CD4-positive, alpha-beta T cell treated with Interleukin-6 for 4 hours (primary cell): ENCODE measurements around the gene KIF6.

Source experiments
- DNase-seq: peaks from one replicate; pipeline ENCODE4 v3.0.0-alpha.2; 2020; ENCODE audit warnings: mixed read lengths

Gene KIF6

GRCh38 chr6:39441301-39441700 is 283.9 kb downstream of the KIF6 start:
- DNase-seq, result no peak

DNA sequence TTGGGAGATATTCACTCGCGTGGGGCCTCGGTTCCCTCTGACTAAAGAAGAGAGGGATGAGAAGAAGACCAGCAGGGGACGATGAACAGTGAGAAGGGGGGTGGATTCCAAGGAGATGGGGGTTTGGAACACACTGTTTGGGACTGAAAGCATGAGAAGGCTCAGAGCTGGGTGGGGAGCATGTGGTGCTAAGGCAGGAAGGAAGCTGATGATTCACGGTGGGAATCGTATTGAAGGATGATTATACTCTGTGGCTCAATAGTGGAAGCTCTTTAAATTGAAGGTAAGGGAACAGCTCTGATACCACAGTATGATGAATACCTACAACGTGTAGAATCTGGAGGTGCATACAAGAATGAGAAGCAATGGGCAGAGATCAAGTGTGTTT is 285.2 kb downstream of the KIF6 start:
- no peak for DNase-seq

DNA sequence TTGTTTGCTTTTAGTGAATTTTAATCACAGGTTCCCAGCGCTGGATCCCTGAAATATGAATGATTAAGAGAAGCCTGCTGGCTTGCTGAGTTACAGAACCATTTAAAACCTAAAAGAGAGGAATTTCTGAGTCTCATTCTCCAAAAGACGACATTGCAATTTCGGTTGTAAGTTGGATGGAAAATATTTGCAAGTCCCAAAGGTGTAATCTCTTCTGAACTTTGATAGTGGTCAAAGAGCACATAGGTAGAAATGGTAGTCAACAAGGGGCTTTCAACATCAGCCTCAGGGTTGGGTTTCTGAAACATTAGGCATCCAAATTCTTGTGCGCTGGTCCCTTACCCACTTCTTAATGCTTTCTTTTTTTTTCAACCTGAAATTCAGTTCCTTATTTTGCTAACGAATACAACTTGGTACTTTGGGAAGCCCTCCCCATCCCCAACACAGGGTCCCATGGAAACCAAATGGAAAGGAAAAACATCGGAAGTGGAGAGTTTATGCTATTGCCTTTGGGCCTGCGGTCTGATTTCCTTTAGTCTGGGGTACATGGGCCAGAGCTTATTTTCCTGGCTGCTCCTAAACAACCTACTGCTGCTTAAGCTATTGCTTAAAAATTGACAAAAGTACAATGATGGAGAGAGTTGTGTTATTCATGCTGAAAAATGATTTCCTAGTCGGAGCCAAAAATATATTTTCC is 285.7 kb downstream of the KIF6 start:
- no peak for DNase-seq

DNA sequence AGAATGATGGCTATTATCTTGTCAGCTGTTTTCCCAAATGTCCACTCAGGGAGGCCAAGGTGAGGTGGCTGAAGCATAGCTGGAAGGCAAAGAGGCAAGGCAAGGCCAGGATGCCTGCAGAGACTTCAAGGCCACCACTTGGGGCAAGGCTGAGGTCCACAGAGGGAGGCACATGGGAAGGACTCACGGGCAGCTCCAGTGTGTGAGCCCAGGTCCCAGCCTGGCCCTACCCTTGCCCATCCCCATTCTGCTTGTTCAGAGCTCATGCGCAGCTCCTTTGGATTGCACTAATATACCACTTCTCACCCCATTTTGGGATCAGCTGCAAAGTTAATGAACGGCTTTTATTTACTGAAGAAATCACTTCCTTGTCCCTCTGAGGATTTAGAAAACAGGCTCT is 291.6 kb downstream of the KIF6 start:
- no peak for DNase-seq

DNA sequence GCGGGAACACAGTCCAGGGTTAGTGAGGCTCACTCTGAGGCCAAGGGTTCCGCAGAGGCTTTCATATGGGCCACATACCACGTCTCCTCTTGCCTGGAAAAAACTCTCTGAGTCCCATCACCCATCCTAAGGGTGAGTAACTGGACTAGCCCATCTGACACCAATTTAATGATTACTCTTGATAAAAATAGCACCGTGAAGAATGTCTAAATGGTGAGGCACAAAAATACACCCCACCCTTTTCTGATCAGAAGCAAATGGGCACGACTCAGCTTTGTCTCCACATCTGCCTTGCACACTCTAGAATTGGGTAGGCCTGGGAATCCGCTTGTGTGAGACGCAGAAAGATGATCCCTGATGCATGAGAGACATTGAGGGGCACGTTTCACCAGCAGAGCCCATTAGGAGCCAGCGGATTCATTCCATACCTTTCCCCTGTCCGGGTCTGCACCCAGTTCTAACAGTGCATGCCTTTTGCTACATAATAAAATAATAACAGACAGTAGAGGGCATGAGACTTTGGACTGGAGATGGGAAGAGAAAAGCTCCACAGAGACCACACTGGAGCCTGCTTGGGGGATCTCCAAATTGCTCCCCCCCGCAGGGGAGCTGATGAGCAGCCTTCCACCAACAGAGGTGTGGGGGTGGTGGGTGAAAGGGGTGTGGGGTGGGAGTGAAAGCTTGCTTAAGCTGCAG is 292.7 kb downstream of the KIF6 start:
- DNase-seq, result no peak

GRCh38 chr6:39430871-39431523 is 294.2 kb downstream of the KIF6 start:
- DNase-seq, result no peak

GRCh38 chr6:39430446-39430845 is 294.8 kb downstream of the KIF6 start:
- no peak for DNase-seq

- no peak for DNase-seq
Observed at GRCh38 chr6:39428816-39429215, 296.4 kb downstream of the KIF6 start.

DNA sequence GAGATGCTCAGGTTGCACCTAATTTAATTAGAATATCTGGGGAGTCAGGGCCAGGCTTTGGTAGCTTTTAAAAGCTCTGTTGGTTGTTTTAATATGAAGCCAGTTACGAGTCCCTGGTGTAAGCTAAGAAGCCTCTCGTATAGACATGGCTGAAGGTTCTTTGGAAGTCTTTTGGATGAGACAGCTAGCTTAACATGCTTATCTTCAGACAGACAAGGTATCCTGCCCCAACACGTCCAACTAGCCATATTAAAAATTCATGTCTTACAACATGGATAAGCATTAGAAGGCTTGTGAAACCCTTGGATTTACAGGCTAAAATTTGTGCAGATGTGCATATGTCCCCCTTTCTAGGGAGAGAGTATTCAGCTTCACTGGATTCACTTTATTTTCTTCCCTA is 297.1 kb downstream of the KIF6 start:
- DNase-seq, result no peak

DNA sequence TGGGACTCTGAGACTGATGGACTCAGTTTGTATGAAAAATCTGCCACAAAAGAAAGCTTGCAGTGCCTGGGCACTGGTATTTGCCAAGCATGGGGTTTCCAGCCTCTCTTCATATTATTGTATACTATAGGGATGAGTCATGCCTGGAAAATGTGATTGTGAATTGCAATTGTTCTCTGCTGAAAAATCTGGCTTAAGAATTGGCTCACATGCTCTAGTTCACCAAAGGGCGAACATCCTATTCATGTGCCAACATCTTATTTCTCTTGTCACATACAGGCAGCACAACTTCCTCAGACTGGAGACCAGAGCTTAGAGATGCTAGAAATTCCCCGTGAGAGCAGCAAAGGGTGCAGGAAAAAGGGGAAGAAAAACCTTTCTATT is 299.1 kb downstream of the KIF6 start:
- no peak for DNase-seq

GRCh38 chr6:39425346-39426072 is 299.7 kb downstream of the KIF6 start:
- no peak for DNase-seq

- no peak for DNase-seq
Observed at GRCh38 chr6:39424831-39425230, 300.4 kb downstream of the KIF6 start.

GRCh38 chr6:39422238-39422637 is 303.0 kb downstream of the KIF6 start:
- DNase-seq, result no peak

DNA sequence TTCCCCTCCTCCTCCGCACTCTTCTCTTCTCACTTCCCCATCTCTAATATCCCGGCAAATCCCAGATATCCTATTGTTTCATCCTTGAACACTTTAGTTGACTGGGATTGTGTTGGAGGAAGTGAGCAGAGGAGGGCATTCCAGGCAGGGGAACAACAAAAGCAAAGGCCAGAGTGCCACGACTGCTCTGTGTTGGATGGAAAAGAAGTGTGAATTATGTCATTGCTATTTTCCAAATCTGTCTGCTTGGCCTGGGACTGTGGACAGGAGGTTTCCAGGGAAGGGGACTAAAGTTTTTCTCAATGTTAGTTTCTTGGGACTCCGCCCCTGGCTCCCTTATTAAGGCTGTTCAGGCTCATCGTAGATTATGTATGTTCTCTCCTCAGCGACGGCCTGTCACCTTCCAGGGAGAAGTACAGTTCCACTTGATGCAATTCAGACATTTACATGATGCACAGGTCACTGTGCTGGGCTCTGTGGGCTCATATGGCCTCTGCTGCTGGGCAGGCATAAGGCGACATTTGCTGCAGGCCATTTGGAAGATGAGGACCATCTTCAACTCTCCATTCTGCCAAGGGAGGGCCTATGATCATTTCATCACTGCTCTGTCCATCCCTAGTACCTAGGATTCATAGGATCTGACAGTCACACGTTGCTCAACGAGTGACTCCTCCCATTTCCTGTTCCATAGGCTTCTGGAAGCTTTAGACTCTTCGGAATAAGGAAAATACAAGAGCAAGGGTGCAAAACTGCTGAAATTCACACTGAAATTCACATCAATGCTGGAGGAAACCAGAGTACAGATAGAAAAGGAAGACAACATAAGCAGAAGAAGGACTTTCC is 303.6 kb downstream of the KIF6 start:
- no peak for DNase-seq

GRCh38 chr6:39420300-39421265 is 304.6 kb downstream of the KIF6 start:
- DNase-seq, result no peak

- no peak for DNase-seq
Observed at GRCh38 chr6:39419607-39420006, 305.6 kb downstream of the KIF6 start.

DNA sequence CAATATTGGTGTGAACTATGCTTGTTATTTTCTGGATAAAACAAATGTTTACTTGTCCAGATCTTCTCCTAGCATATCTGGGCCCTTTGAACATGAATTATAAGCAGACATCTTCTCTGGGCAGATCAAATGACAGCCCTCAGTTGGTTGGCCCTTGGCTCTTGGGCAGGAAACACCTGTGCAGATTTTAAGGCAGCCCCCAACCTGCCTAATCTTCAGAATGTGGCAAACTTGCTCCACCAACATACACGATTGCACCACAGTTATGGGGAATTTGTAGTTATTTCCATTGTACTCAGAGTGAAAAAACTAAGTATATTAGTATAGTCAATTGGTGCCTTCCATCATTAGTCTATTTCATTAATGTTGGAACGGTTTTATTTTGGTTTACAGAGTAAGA is 307.8 kb downstream of the KIF6 start:
- DNase-seq, result no peak

GRCh38 chr6:39416728-39417127 is 308.5 kb downstream of the KIF6 start:
- DNase-seq, result no peak

DNA sequence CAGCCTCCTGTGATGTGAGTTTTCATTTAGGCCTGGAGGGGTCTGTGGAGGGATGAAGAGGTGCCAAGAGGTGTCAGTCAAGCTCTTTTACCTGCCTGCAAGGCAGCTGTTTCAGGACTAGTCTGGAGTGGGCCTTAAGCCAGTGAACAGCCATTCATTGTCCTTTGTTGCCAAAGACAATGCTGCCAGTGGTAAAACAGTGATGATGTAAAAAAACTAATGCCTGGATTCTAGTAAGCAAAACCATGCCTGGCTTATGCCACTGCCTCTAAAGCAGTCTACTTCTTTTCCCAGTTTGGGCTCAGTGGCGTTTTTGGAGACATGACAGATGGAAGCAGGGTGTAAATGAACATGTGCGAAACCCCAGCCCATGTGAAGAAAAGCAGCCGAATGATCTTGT is 309.2 kb downstream of the KIF6 start:
- no peak for DNase-seq

GRCh38 chr6:39415482-39415881 is 309.7 kb downstream of the KIF6 start:
- no peak for DNase-seq

- no peak for DNase-seq
Observed at GRCh38 chr6:39411465-39411864, 313.7 kb downstream of the KIF6 start.
